ENCODE data around the gene DISC1. TPM values are rescaled to one million over a fixed set of nuclear protein-coding genes. Genes with fewer than 3 reads are reported as not detected.
"Not testable (repeated sequence)": the region's sequence is repeated elsewhere in the genome, so short reads cannot be mapped to it uniquely, and the experiment has no call there.

DISC1 gene
- total RNA-seq, 2 donors from 2014 or later, result 6.7 to 9.3 TPM

DNA sequence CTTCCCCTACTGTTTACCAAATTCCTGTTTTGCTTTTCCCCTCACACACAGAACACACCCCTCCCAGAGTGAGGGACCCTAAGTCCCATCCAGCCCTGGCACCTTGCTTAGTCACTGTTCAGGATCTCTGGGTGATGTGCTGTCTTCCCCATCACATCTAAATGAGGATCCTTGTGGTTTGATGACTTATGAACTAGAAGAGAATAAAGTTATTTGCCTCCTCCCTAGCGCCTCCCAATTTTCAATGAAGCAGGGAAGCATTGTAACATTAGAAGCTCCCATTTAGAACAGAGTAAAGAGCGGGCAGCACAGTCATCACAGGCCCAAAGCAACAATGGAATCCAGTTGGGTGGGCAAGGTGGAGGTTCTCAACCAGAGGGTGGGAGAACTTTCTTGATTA lies 27.0 kb downstream of the DISC1 start:
- TF ChIP-seq POLR2AphosphoS5 (IDR thresholded peaks at IDR 0.05) (no peak), POLR2A (IDR thresholded peaks at IDR 0.05) (no peak)
- TF ChIP-seq, protein P1, sequence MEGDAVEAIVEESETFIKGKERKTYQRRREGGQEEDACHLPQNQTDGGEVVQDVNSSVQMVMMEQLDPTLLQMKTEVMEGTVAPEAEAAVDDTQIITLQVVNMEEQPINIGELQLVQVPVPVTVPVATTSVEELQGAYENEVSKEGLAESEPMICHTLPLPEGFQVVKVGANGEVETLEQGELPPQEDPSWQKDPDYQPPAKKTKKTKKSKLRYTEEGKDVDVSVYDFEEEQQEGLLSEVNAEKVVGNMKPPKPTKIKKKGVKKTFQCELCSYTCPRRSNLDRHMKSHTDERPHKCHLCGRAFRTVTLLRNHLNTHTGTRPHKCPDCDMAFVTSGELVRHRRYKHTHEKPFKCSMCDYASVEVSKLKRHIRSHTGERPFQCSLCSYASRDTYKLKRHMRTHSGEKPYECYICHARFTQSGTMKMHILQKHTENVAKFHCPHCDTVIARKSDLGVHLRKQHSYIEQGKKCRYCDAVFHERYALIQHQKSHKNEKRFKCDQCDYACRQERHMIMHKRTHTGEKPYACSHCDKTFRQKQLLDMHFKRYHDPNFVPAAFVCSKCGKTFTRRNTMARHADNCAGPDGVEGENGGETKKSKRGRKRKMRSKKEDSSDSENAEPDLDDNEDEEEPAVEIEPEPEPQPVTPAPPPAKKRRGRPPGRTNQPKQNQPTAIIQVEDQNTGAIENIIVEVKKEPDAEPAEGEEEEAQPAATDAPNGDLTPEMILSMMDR (IDR thresholded peaks at IDR 0.05), result no peak
- no peak for DNase-seq (ENCODE audit: low spot score)
- H3K27ac ChIP-seq, result no peak overlapping the region
- intact Hi-C loops (cut with DNase I), result no loop called here
- no peaks in the 10 kb centered on the region for H3K4me1 ChIP-seq (replicated peaks)
- no peak overlapping the region for H3K4me3 ChIP-seq
- H3K36me3 ChIP-seq, result no peaks in the 10 kb centered on the region
- 98% methylated on average over 2 of the region's 2 CpGs for WGBS
- H3K9me3 ChIP-seq, result no peaks in the 10 kb centered on the region
- no peaks in the 10 kb centered on the region for H3K27me3 ChIP-seq (replicated peaks; ENCODE audit: insufficient read depth)

DNA sequence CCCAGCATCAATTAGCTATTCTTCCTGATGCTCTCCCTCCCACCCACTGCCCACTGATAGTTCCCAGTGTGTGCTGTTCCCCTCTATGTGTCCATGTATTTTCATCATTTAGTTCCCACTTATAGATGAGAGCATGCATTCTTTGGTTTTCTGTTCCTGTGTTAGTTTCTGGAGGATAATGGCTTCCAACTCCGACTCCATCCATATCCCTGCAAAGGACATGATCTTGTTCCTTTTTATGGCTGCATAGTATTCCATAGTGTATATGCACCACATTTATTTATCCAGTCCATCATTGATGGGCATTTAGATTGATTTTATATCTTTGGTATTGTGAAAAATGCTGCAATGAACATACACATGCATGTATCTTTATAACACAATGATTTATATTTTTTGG lies 30.2 kb downstream of the DISC1 start:
- 81% methylated on average over 1 of the region's 1 CpG for WGBS
- Histone ChIP-seq H3K9me3 (no peaks in the 10 kb centered on the region), H3K27ac (no peak overlapping the region), H3K36me3 (no peaks in the 10 kb centered on the region), H3K4me1 (replicated peaks) (no peaks in the 10 kb centered on the region), H3K4me3 (no peak overlapping the region), H3K27me3 (replicated peaks; ENCODE audit: insufficient read depth) (no peaks in the 10 kb centered on the region)
- TF ChIP-seq POLR2AphosphoS5 (IDR thresholded peaks at IDR 0.05) (no peak), POLR2A (IDR thresholded peaks at IDR 0.05) (no peak)
- TF ChIP-seq, protein P1 (IDR thresholded peaks at IDR 0.05), result no peak
- intact Hi-C loops (cut with DNase I), result no loop called here
- no peak for DNase-seq (ENCODE audit: low spot score)

DNA sequence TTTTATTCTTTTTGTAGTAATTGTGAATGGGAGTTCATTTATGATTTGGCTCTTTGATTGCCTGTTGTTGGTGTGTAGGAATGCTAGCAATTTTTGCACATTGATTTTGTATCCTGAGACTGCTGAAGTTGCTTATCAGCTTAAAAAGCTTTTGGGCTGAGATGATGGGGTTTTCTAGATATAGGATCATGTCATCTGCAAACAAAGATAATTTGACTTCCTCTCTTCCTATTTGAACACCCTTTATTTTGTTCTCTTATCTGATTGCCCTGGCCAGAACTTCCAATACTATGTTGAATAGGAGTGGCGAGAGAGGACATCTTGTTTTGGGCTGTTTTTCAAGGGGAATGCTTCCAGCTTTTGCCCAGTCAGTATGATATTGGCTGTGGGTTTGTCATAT lies 31.6 kb downstream of the DISC1 start:
- H3K36me3 ChIP-seq; H3K4me1 ChIP-seq (replicated peaks); H3K4me3 ChIP-seq; intact Hi-C loops (cut with DNase I); H3K9me3 ChIP-seq; H3K27ac ChIP-seq; H3K27me3 ChIP-seq (replicated peaks; ENCODE audit: insufficient read depth); DNase-seq (ENCODE audit: low spot score): not testable (repeated sequence)
- WGBS, result 90% methylated on average over 1 of the region's 1 CpG

DNA sequence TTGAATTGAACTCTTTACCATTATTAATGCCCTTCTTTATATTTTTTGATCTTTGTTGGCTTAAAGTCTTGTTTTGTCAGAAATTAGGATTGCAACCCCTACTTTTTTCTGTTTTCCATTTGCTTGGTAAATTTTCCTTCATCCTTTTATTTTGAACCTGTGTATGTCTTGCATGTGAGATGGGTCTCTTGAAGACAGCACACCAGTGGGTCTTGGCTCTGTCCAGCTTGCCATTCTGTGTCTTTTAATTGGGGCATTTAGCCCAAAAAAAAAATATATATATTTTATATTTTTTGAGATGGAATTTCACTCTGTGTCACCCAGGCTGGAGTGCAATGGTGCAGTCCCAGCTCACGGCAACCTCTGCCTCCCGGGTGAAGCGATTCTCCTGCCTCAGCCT lies 33.6 kb downstream of the DISC1 start:
- DNase-seq (ENCODE audit: low spot score), result no peak
- no peaks in the 10 kb centered on the region for H3K9me3 ChIP-seq
- 96% methylated on average over 3 of the region's 3 CpGs for WGBS
- H3K27me3 ChIP-seq (replicated peaks; ENCODE audit: insufficient read depth), result no peaks in the 10 kb centered on the region
- no peaks in the 10 kb centered on the region for H3K36me3 ChIP-seq
- no peaks in the 10 kb centered on the region for H3K4me1 ChIP-seq (replicated peaks)
- TF ChIP-seq, protein P1 (IDR thresholded peaks at IDR 0.05), result no peak
- no peak for TF ChIP-seq POLR2A (IDR thresholded peaks at IDR 0.05)
- TF ChIP-seq POLR2AphosphoS5 (IDR thresholded peaks at IDR 0.05), result no peak
- no peak overlapping the region for H3K4me3 ChIP-seq
- no peak overlapping the region for H3K27ac ChIP-seq
- intact Hi-C loops (cut with DNase I), result no loop called here

DNA sequence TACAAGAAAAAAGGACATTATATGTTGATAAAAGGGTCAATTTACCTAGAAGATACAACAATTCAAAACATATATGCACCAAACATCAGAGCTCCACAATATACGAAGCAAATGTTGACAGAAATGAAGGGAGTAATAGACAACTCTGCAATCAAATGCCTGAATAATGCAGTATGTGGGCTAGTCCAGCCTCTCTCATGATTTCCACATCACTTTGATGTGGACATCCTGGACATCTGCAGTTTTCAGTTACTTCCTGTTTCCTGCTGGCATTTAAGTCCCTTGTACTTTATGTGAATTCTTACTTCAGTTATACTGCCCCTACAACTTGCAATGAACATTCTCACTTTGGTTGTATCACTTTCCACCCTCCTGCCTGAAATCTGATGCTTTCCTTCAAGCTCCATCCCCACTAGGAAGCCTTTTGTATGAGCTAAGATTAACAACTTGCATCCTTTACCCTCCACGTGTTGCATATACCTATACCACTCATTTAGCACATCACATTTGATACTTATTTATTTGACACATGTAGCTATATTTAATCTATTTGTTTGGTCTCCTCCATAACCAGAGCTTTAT lies 36.7 kb downstream of the DISC1 start:
- Histone ChIP-seq H3K4me1 (replicated peaks) (no peaks in the 10 kb centered on the region), H3K9me3 (no peaks in the 10 kb centered on the region), H3K4me3 (no peak overlapping the region), H3K27me3 (replicated peaks; ENCODE audit: insufficient read depth) (no peaks in the 10 kb centered on the region), H3K27ac (no peak overlapping the region), H3K36me3 (no peaks in the 10 kb centered on the region)
- TF ChIP-seq POLR2A (IDR thresholded peaks at IDR 0.05) (no peak), POLR2AphosphoS5 (IDR thresholded peaks at IDR 0.05) (no peak)
- TF ChIP-seq, protein P1 (IDR thresholded peaks at IDR 0.05), result no peak
- intact Hi-C loops (cut with DNase I), result no loop called here
- no peak for DNase-seq (ENCODE audit: low spot score)
- WGBS, result 82% methylated on average over 2 of the region's 2 CpGs
